Measurements from ENCODE around the gene ROBO3. TPM values are rescaled to one million over a fixed set of nuclear protein-coding genes. Genes with fewer than 3 reads are reported as not detected.
A peak's percentile ranks its signal among the peaks of the same experiment; 100 is the strongest.

Gene ROBO3
- total and polyA plus RNA-seq, 5 donors from 2014 or later: 0.34 to 4.6 (median 2.1) TPM

DNA sequence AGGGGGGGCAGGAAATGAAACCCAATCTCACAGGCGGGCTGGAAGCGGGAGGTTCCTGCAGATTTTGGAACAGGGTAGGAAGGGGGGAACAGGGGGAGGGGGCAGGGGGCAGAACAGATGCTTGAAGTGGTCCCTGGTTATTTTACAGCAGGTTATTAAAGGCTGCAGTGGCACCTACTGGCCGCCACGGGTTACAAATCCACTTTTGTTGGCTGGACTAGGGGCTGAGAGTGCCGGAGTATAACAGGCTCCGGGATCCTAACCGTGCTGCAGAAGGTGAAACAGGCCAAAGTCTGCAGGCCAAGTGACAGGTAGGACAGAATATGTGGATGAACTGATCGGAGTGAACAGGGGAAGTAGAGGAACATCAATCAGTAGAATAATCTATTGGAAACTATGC, 2.5 kb downstream of the ROBO3 start:
- ATAC-seq (ENCODE audit: low read depth in 2 of 2): peak in 1 of 2 donors; percentile 19
- no peak overlapping the region for H3K4me3 ChIP-seq (ENCODE audit: low read depth, low read length)

DNA sequence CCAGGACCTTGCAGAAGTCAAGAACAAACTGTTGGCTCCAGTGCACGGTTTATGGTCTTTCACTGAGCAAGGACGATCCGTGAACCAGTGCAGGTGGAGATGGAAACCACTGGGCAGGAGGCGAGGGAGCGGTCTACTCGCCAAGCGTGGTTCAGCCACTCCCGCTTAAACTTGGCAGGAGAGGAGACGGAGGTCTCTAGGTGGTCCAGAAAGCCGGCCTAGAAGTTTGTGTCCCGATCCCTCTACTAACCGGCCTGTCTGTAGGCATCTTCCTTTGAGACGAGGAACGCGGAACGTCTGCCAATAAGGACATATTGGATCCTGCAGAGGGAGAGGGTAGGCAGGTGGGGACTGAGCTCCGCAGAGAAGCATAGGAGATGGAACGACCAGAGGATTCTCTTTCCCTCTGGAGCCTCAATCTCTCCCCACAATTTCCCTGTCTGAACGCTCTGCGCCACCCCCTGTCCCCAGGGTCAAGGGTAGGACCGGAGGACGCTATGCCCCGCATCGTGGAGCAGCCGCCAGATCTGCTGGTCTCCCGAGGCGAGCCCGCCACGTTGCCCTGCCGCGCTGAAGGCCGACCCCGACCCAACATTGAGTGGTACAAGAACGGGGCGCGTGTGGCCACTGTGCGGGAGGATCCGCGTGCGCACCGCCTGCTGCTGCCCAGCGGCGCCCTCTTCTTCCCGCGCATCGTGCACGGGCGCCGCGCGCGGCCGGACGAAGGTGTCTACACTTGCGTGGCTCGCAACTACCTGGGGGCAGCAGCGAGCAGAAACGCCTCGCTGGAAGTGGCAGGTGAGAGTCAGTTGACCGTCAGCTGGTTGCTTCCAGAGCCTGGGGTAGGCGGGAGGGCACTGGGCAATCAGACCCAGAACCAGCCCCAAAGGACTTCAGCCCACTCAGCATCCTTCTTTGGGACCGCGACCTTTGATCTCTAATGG, 3.4 kb downstream of the ROBO3 start:
- Mint-ChIP-seq H3K27me3 (peaks cover 84% of the 10 kb centered on the region), H3K4me3 (peak overlapping the region in 2 of 4 donors; percentile 26 to 49), H3K4me1 (peaks cover 0 to 47% (median 9%) of the 10 kb centered on the region in 4 donors), H3K36me3 (no peaks in the 10 kb centered on the region), H3K9me3 (peaks cover 0 to 4% (median 0%) of the 10 kb centered on the region in 7 donors), H3K27ac (no peak overlapping the region)
- DNase-seq: no peak
- Histone ChIP-seq H3K4me3 (ENCODE audit: low read depth, low read length) (no peak overlapping the region), H3K36me3 (ENCODE audit: control insufficient read depth, insufficient read depth, low read length) (no peaks in the 10 kb centered on the region), H3K27me3 (ENCODE audit: control insufficient read depth, insufficient read depth, low read length) (peaks cover 35% of the 10 kb centered on the region), H3K27ac (ENCODE audit: insufficient read depth, low read length, poor library complexity, severe bottlenecking) (no peak overlapping the region), H3K4me1 (ENCODE audit: control insufficient read depth, insufficient read depth, low read length, poor library complexity, severe bottlenecking) (peaks cover 26% of the 10 kb centered on the region), H3K9me3 (ENCODE audit: control insufficient read depth in 2 of 2, low read length in 2 of 2) (peaks cover 0 to 7% of the 10 kb centered on the region in 2 experiments)
- ATAC-seq (ENCODE audit: low read depth in 2 of 2): no peak

More for the DNA sequence above, 2.5 kb downstream of the ROBO3 start:
- H3K36me3 Mint-ChIP-seq: no peaks in the 10 kb centered on the region
- peaks cover 0 to 55% (median 16%) of the 10 kb centered on the region in 4 donors for H3K4me1 Mint-ChIP-seq
- Histone ChIP-seq H3K27ac (ENCODE audit: insufficient read depth, low read length, poor library complexity, severe bottlenecking) (no peak overlapping the region), H3K36me3 (ENCODE audit: control insufficient read depth, insufficient read depth, low read length) (no peaks in the 10 kb centered on the region), H3K27me3 (ENCODE audit: control insufficient read depth, insufficient read depth, low read length) (peaks cover 40% of the 10 kb centered on the region), H3K9me3 (ENCODE audit: control insufficient read depth in 2 of 2, low read length in 2 of 2) (peaks cover 0 to 7% of the 10 kb centered on the region in 2 experiments), H3K4me1 (ENCODE audit: control insufficient read depth, insufficient read depth, low read length, poor library complexity, severe bottlenecking) (peaks cover 26% of the 10 kb centered on the region)
- peak overlapping the region in 1 of 4 donors; percentile 35 for H3K4me3 Mint-ChIP-seq
- DNase-seq: peak in 1 of 3 donors; percentile 24
- peaks cover 0 to 6% (median 0%) of the 10 kb centered on the region in 7 donors for H3K9me3 Mint-ChIP-seq
- peaks cover 86% of the 10 kb centered on the region for H3K27me3 Mint-ChIP-seq
- no peak overlapping the region for H3K27ac Mint-ChIP-seq

DNA sequence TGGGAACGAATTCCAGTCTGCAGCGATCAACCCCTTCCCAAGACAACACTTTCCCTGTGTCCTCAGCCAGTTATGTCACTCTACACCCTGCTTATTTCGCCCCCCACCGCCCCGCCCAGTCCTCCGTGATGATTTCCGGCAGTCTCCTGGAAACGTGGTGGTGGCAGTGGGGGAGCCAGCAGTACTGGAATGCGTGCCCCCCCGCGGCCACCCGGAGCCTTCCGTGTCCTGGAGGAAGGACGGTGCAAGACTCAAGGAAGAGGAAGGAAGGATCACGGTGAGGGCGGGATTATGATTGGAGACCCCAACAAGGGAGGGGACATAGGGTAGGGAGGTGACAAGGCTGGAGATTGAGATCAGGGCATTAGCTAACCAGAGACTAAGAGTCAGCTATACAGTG, 4.1 kb downstream of the ROBO3 start:
- Mint-ChIP-seq H3K27ac (no peak overlapping the region), H3K9me3 (peaks cover 0 to 4% (median 0%) of the 10 kb centered on the region in 7 donors), H3K4me1 (peaks cover 0 to 45% (median 9%) of the 10 kb centered on the region in 4 donors), H3K27me3 (peaks cover 79% of the 10 kb centered on the region), H3K36me3 (no peaks in the 10 kb centered on the region), H3K4me3 (peak overlapping the region in 2 of 4 donors; percentile 0 to 63)
- ATAC-seq (ENCODE audit: low read depth in 2 of 2): no peak
- Histone ChIP-seq H3K27me3 (ENCODE audit: control insufficient read depth, insufficient read depth, low read length) (peaks cover 34% of the 10 kb centered on the region), H3K4me1 (ENCODE audit: control insufficient read depth, insufficient read depth, low read length, poor library complexity, severe bottlenecking) (peaks cover 26% of the 10 kb centered on the region), H3K9me3 (ENCODE audit: control insufficient read depth in 2 of 2, low read length in 2 of 2) (peaks cover 0 to 7% of the 10 kb centered on the region in 2 experiments), H3K27ac (ENCODE audit: insufficient read depth, low read length, poor library complexity, severe bottlenecking) (no peak overlapping the region), H3K36me3 (ENCODE audit: control insufficient read depth, insufficient read depth, low read length) (no peaks in the 10 kb centered on the region), H3K4me3 (ENCODE audit: low read depth, low read length) (no peak overlapping the region)
- no peak for DNase-seq

DNA sequence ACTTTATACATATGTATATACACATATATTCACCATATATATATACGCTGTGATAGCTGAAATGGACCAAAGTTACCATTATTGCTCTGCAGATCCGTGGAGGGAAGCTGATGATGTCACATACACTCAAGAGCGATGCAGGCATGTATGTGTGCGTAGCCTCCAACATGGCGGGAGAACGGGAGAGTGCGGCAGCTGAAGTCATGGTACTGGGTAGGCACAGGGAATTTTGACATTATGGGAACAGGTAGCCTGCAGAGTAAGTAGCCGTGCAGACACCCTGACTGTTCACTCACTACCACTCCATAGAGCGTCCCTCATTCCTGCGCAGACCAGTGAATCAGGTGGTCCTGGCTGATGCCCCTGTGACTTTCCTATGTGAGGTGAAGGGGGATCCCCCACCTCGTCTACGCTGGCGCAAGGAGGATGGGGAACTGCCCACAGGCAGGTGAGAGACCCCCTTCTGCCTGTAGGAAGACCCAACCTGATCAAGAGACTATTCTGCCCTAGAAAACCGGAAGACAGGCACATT, 4.7 kb downstream of the ROBO3 start:
- Histone ChIP-seq H3K27me3 (ENCODE audit: control insufficient read depth, insufficient read depth, low read length) (peaks cover 32% of the 10 kb centered on the region), H3K4me1 (ENCODE audit: control insufficient read depth, insufficient read depth, low read length, poor library complexity, severe bottlenecking) (peaks cover 26% of the 10 kb centered on the region), H3K9me3 (ENCODE audit: control insufficient read depth in 2 of 2, low read length in 2 of 2) (peaks cover 0 to 7% of the 10 kb centered on the region in 2 experiments), H3K4me3 (ENCODE audit: low read depth, low read length) (no peak overlapping the region), H3K36me3 (ENCODE audit: control insufficient read depth, insufficient read depth, low read length) (no peaks in the 10 kb centered on the region), H3K27ac (ENCODE audit: insufficient read depth, low read length, poor library complexity, severe bottlenecking) (no peak overlapping the region)
- H3K4me1 Mint-ChIP-seq: peaks cover 0 to 41% (median 9%) of the 10 kb centered on the region in 4 donors
- H3K9me3 Mint-ChIP-seq: peaks cover 0 to 5% (median 0%) of the 10 kb centered on the region in 7 donors
- no peaks in the 10 kb centered on the region for H3K36me3 Mint-ChIP-seq
- no peak for DNase-seq
- H3K4me3 Mint-ChIP-seq: peak overlapping the region in 1 of 4 donors; percentile 0
- no peak for ATAC-seq (ENCODE audit: low read depth in 2 of 2)
- H3K27ac Mint-ChIP-seq: no peak overlapping the region
- peaks cover 74% of the 10 kb centered on the region for H3K27me3 Mint-ChIP-seq

DNA sequence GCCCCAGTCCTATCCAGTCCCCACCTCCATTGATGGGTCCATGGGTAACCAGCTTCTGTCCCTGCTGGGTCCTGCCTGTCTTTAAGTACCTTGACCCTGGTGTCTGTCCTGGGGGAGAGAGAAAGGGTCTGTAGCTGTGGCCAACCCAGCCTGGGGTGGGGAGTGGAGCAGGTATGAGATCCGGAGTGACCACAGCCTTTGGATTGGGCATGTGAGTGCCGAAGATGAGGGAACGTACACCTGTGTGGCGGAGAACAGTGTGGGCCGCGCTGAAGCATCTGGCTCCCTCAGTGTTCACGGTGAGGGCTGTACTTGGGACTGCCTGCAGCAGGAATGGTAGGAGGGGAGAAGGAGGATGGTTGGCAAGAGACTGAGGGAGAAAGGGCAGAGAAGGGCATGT, 5.2 kb downstream of the ROBO3 start:
- Histone ChIP-seq H3K27ac (ENCODE audit: insufficient read depth, low read length, poor library complexity, severe bottlenecking) (no peak overlapping the region), H3K27me3 (ENCODE audit: control insufficient read depth, insufficient read depth, low read length) (peaks cover 35% of the 10 kb centered on the region), H3K4me1 (ENCODE audit: control insufficient read depth, insufficient read depth, low read length, poor library complexity, severe bottlenecking) (peaks cover 22% of the 10 kb centered on the region), H3K4me3 (ENCODE audit: low read depth, low read length) (no peak overlapping the region), H3K36me3 (ENCODE audit: control insufficient read depth, insufficient read depth, low read length) (no peaks in the 10 kb centered on the region), H3K9me3 (ENCODE audit: control insufficient read depth in 2 of 2, low read length in 2 of 2) (peaks cover 0 to 7% of the 10 kb centered on the region in 2 experiments)
- H3K9me3 Mint-ChIP-seq: peaks cover 0 to 6% (median 0%) of the 10 kb centered on the region in 7 donors
- DNase-seq (no peak), ATAC-seq (ENCODE audit: low read depth in 2 of 2) (no peak)
- H3K36me3 Mint-ChIP-seq: no peaks in the 10 kb centered on the region
- no peak overlapping the region for H3K4me3 Mint-ChIP-seq
- peaks cover 0 to 41% (median 10%) of the 10 kb centered on the region in 4 donors for H3K4me1 Mint-ChIP-seq
- H3K27me3 Mint-ChIP-seq: peaks cover 75% of the 10 kb centered on the region
- no peak overlapping the region for H3K27ac Mint-ChIP-seq

DNA sequence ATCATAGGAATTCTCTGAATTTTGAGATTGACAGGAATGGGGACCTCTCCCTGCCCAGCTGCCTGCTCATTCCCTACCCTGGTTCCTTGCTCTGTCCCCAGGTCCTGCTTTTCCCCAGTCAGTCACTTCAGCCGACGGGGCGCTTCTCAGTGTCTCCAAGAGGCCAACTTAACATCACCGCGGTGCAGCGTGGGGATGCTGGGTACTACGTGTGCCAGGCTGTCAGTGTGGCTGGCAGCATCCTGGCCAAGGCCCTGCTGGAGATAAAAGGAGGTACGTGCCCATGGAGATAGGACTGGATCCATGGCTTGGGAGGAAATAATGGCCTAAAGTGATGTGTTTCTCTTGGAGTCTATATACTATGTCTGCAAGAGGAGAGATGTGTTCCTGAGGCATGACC, 7.0 kb downstream of the ROBO3 start:
- H3K4me1 Mint-ChIP-seq: peaks cover 0 to 37% (median 5%) of the 10 kb centered on the region in 4 donors

DNA sequence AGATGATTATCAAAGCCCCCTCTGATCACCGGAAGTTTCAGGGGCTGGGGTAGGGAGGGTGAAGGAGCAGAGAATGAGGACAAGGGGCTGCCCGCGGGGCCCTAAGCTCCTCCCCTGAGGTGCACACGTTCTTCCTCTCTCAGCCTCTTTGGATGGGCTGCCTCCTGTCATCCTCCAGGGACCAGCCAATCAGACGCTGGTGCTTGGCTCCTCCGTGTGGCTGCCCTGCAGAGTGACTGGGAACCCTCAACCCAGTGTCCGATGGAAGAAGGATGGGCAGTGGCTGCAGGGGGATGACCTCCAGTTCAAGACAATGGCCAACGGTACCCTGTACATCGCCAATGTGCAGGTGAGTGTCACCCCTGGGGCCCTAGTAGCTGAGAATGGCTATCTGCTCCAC, 7.5 kb downstream of the ROBO3 start:
- peaks cover 22% of the 10 kb centered on the region for H3K27me3 ChIP-seq (ENCODE audit: control insufficient read depth, insufficient read depth, low read length)
- H3K4me3 Mint-ChIP-seq: peak overlapping the region in 1 of 4 donors; percentile 17
- no peaks in the 10 kb centered on the region for H3K36me3 ChIP-seq (ENCODE audit: control insufficient read depth, insufficient read depth, low read length)
- peaks cover 54% of the 10 kb centered on the region for H3K27me3 Mint-ChIP-seq
- no peaks in the 10 kb centered on the region for H3K9me3 ChIP-seq (ENCODE audit: control insufficient read depth in 2 of 2, low read length in 2 of 2)
- H3K27ac Mint-ChIP-seq: no peak overlapping the region
- ATAC-seq (ENCODE audit: low read depth in 2 of 2): no peak
- H3K36me3 Mint-ChIP-seq: no peaks in the 10 kb centered on the region
- H3K9me3 Mint-ChIP-seq: peaks cover 0 to 2% (median 0%) of the 10 kb centered on the region in 7 donors
- no peak overlapping the region for H3K27ac ChIP-seq (ENCODE audit: insufficient read depth, low read length, poor library complexity, severe bottlenecking)
- peaks cover 30% of the 10 kb centered on the region for H3K4me1 ChIP-seq (ENCODE audit: control insufficient read depth, insufficient read depth, low read length, poor library complexity, severe bottlenecking)
- no peak for DNase-seq
- peaks cover 0 to 37% (median 2%) of the 10 kb centered on the region in 4 donors for H3K4me1 Mint-ChIP-seq
- H3K4me3 ChIP-seq (ENCODE audit: low read depth, low read length): no peak overlapping the region

More for the DNA sequence above, 7.0 kb downstream of the ROBO3 start:
- no peak for ATAC-seq (ENCODE audit: low read depth in 2 of 2)
- H3K36me3 ChIP-seq (ENCODE audit: control insufficient read depth, insufficient read depth, low read length): no peaks in the 10 kb centered on the region
- no peaks in the 10 kb centered on the region for H3K9me3 ChIP-seq (ENCODE audit: control insufficient read depth in 2 of 2, low read length in 2 of 2)
- H3K36me3 Mint-ChIP-seq: no peaks in the 10 kb centered on the region
- H3K9me3 Mint-ChIP-seq: peaks cover 0 to 2% (median 0%) of the 10 kb centered on the region in 7 donors
- no peak overlapping the region for H3K4me3 ChIP-seq (ENCODE audit: low read depth, low read length)
- no peak for DNase-seq
- peak overlapping the region in 1 of 4 donors; percentile 17 for H3K4me3 Mint-ChIP-seq
- H3K27ac ChIP-seq (ENCODE audit: insufficient read depth, low read length, poor library complexity, severe bottlenecking): no peak overlapping the region
- H3K27me3 Mint-ChIP-seq: peaks cover 58% of the 10 kb centered on the region
- peaks cover 27% of the 10 kb centered on the region for H3K4me1 ChIP-seq (ENCODE audit: control insufficient read depth, insufficient read depth, low read length, poor library complexity, severe bottlenecking)
- H3K27me3 ChIP-seq (ENCODE audit: control insufficient read depth, insufficient read depth, low read length): peaks cover 26% of the 10 kb centered on the region
- H3K27ac Mint-ChIP-seq: no peak overlapping the region
